Measurements from ENCODE around the gene NRXN2.

- TF ChIP-seq, protein P1, sequence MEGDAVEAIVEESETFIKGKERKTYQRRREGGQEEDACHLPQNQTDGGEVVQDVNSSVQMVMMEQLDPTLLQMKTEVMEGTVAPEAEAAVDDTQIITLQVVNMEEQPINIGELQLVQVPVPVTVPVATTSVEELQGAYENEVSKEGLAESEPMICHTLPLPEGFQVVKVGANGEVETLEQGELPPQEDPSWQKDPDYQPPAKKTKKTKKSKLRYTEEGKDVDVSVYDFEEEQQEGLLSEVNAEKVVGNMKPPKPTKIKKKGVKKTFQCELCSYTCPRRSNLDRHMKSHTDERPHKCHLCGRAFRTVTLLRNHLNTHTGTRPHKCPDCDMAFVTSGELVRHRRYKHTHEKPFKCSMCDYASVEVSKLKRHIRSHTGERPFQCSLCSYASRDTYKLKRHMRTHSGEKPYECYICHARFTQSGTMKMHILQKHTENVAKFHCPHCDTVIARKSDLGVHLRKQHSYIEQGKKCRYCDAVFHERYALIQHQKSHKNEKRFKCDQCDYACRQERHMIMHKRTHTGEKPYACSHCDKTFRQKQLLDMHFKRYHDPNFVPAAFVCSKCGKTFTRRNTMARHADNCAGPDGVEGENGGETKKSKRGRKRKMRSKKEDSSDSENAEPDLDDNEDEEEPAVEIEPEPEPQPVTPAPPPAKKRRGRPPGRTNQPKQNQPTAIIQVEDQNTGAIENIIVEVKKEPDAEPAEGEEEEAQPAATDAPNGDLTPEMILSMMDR (IDR thresholded peaks at IDR 0.05) = no peak
- TF ChIP-seq GABPA (IDR thresholded peaks at IDR 0.05; ENCODE audit: low read depth) = no peak
- no peak for TF ChIP-seq RAD21 (IDR thresholded peaks at IDR 0.05; ENCODE audit: low read length)
- TF ChIP-seq RFX5 (IDR thresholded peaks at IDR 0.05; ENCODE audit: low read length) = no peak
- no peak for TF ChIP-seq TAF1 (IDR thresholded peaks at IDR 0.05; ENCODE audit: borderline replicate concordance, low read depth, low read length)
- no peak; the same call in 1 of the 2 replicates for TF ChIP-seq POLR2AphosphoS5 (IDR thresholded peaks at IDR 0.05; ENCODE audit: low read depth, low read length)
- no peak for TF ChIP-seq MXI1 (IDR thresholded peaks at IDR 0.05; ENCODE audit: low read depth, low read length)
- no peak for TF ChIP-seq MAX (IDR thresholded peaks at IDR 0.05; ENCODE audit: low read depth)
- TF ChIP-seq CHD2 (IDR thresholded peaks at IDR 0.05; ENCODE audit: low read length, partially characterized antibody) = no peak
- TF ChIP-seq EZH2phosphoT487 (IDR thresholded peaks at IDR 0.05; ENCODE audit: borderline replicate concordance, low read depth) = no peak
Observed at GRCh38 chr11:64759722-64760719, 37.0 kb upstream of the NRXN2 start, which contains the start of gene PYGM.
